K562 (cell line): ENCODE data around the gene MOB3C. TPM values are rescaled to one million over a fixed set of nuclear protein-coding genes. Genes with fewer than 3 reads are reported as not detected.
A peak's percentile ranks its signal among the peaks of the same experiment; 100 is the strongest.

Experiments
- ADNP ChIP-seq: fragments of 200-800 bp; sonication (Bioruptor generic); IDR thresholded peaks from 2 replicates; pipeline ENCODE4 v1.6.1; 2016; ENCODE audit warnings: missing genetic modification characterization, missing compliant biosample characterization
- DIDO1 ChIP-seq: fragments of 450-650 bp; IDR thresholded peaks from 2 replicates; pipeline ENCODE4 v1.6.1; 2016; ENCODE audit warnings: low read depth, missing biosample characterization, missing genetic modification characterization
- HES1 ChIP-seq: fragments of 450-650 bp; IDR thresholded peaks from 2 replicates; pipeline ENCODE4 v1.6.1; 2016; ENCODE audit warnings: low read depth, mild to moderate bottlenecking, moderate library complexity
- MBD1 ChIP-seq: fragments of 250-450 bp; sonication (Bioruptor Pico); IDR thresholded peaks from 2 replicates; pipeline ENCODE4 v1.8.0; 2022; ENCODE audit warnings: inconsistent platforms
- MCM3 ChIP-seq: fragments of 450-650 bp; IDR thresholded peaks from 2 replicates; pipeline ENCODE4 v1.6.1; 2016
- MCM7 ChIP-seq, 2 experiments: fragments of 450-650 bp; IDR thresholded peaks; 2 replicates each; pipeline ENCODE4 v1.6.1; 2016 to 2018
- NR0B1 ChIP-seq: fragments of 450-650 bp; IDR thresholded peaks from one replicate; pipeline ENCODE4 v1.6.1; 2018; ENCODE audit warnings: mild to moderate bottlenecking, moderate library complexity; ENCODE audit not compliant: partially characterized antibody
- NR2F6 ChIP-seq: fragments of 450-650 bp; formaldehyde crosslinking; IDR thresholded peaks from 2 replicates; pipeline ENCODE4 v1.4.0; 2020; ENCODE audit warnings: mild to moderate bottlenecking
- PHB2 ChIP-seq: fragments of 450-650 bp; IDR thresholded peaks from 2 replicates; pipeline ENCODE4 v1.6.1; 2017; ENCODE audit warnings: low read depth
- POLR2A ChIP-seq: fragments of 450-650 bp; conservative IDR thresholded peaks from 2 replicates; pipeline ENCODE4 v1.6.1; 2016
- PRMT5 ChIP-seq: sonication (generic); formaldehyde crosslinking; IDR thresholded peaks from 2 replicates; pipeline ENCODE4 v1.5.0; 2020; ENCODE audit warnings: missing genetic modification reagents
- TSHZ1 ChIP-seq: fragments of 250-450 bp; sonication (Bioruptor Pico); IDR thresholded peaks from 2 replicates; pipeline ENCODE4 v1.4.0; 2020; ENCODE audit warnings: mild to moderate bottlenecking, moderate library complexity
- ZNF609 ChIP-seq: sonication (generic); formaldehyde crosslinking; IDR thresholded peaks from 2 replicates; pipeline ENCODE4 v1.8.1; 2023; ENCODE audit warnings: missing genetic modification reagents, mild to moderate bottlenecking, borderline replicate concordance
- ZNF740 ChIP-seq, 3 experiments: fragments of 200-800 bp in 1 of 3; sonication (Bioruptor generic) in 1 of 3; sonication (generic) in 1 of 3; formaldehyde crosslinking in 1 of 3; IDR thresholded peaks; 2 replicates each; pipeline versions ENCODE4 v1.6.1 to v1.8.0; 2016 to 2022; ENCODE audit warnings: mild to moderate bottlenecking in 2 of 3, missing compliant biosample characterization in 2 of 3, missing genetic modification characterization in 2 of 3, missing genetic modification reagents in 1 of 3
- polyA plus RNA-seq, 8 experiments: library from polyadenylated mRNA; depleted of rRNA in 4 of 8; stranded (reverse) in 5 of 8; unstranded in 3 of 8; fragments of >200 nt; fragmentation: Nextera tagmentation in 2 of 8; fragmentation: Illumina TruSeq in 1 of 8; extraction: Ambion mirVana in 2 of 8; extraction: Trizol in 1 of 8; gene quantifications; 2 replicates each; pipeline versions ENCODE4 v1.2.1 to v1.2.3, GENCODE V29; 2011 to 2014; ENCODE audit warnings: inconsistent platforms in 1 of 8, missing spikeins in 1 of 8
- total RNA-seq, 7 experiments: library from RNA; depleted of rRNA in 6 of 7; stranded (reverse); fragments of >200 nt in 6 of 7; fragmentation: Illumina TruSeq in 2 of 7; extraction: Trizol in 2 of 7; gene quantifications; 2 replicates each; pipeline versions ENCODE4 v1.2.1 to v1.2.3, GENCODE V29; 2011 to 2021; ENCODE audit warnings: low replicate concordance in 1 of 7

MOB3C gene
- total and polyA plus RNA-seq, 9 of the 15 experiments (the other 6 are each of a cell fraction or from before 2014, with no cell fraction given) = 1.0 to 7.5 (median 3.7) TPM

- no peak for TF ChIP-seq ZNF609
- TF ChIP-seq NR2F6 (CRISPR knock-in tag) = no peak
- TF ChIP-seq NR0B1 = no peak
- no peak for TF ChIP-seq MCM3
- TF ChIP-seq PRMT5 = no peak
- TF ChIP-seq MCM7 (IDR thresholded peaks at IDR 0.05) = no peak
- peak; percentile 51; the same call in 1 of the 2 replicates for TF ChIP-seq ZNF740 (CRISPR knock-in tag; IDR thresholded peaks at IDR 0.05)
- TF ChIP-seq ZNF740 (tag; IDR thresholded peaks at IDR 0.05) = no peak
- TF ChIP-seq PHB2 = no peak
- no peak for TF ChIP-seq HES1
- TF ChIP-seq TSHZ1 = no peak
- TF ChIP-seq ADNP (tag) = no peak
- no peak for TF ChIP-seq MBD1
- TF ChIP-seq POLR2A = peak; percentile 97
- TF ChIP-seq DIDO1 (tag) = 0 out of 2 replicates have a peak, but pooled peaks have one; percentile 43
Observed at GRCh38 chr1:46603858-46604549, 12.6 kb downstream of the MOB3C start, which contains the start of gene MKNK1 (continued).
